Muscle layer of duodenum (tissue), 2 donors: Measurements from ENCODE around the gene S100A3.
A peak's percentile ranks its signal among the peaks of the same experiment; 100 is the strongest.

ENCODE experiments used
- H3K27ac ChIP-seq: one replicate; pipeline ENCODE4 v1.7.0; 2013; ENCODE audit warnings: mild to moderate bottlenecking, low read length
- H3K27me3 ChIP-seq: one replicate; pipeline ENCODE4 v1.7.0; 2013; ENCODE audit warnings: low read depth, mild to moderate bottlenecking, control low read depth, low read length
- H3K36me3 ChIP-seq, 2 donors: one replicate each; pipeline ENCODE4 v1.7.0; 2013; ENCODE audit warnings: low read length in 2 of 2, control low read depth in 1 of 2, mild to moderate bottlenecking in 1 of 2; ENCODE audit not compliant: insufficient read depth in 2 of 2, control insufficient read depth in 1 of 2
- H3K4me1 ChIP-seq, 2 donors: one replicate each; pipeline ENCODE4 v1.7.0; 2013; ENCODE audit warnings: low read length in 2 of 2, mild to moderate bottlenecking in 2 of 2, control low read depth in 1 of 2, moderate library complexity in 1 of 2; ENCODE audit not compliant: insufficient read depth in 2 of 2, control insufficient read depth in 1 of 2
- H3K4me3 ChIP-seq, 2 donors: one replicate each; pipeline ENCODE4 v1.7.0; 2013; ENCODE audit warnings: low read length in 2 of 2, low read depth in 1 of 2, mild to moderate bottlenecking in 1 of 2
- H3K9me3 ChIP-seq, 2 donors: one replicate each; pipeline ENCODE4 v1.7.0; 2013; ENCODE audit warnings: low read length in 2 of 2, control low read depth in 1 of 2, mild to moderate bottlenecking in 1 of 2; ENCODE audit not compliant: control insufficient read depth in 1 of 2
- donor health status: healthy.

The S100A3 gene

GRCh38 chr1:153513666-153514065 lies 35.4 kb downstream of the S100A3 start:
- Histone ChIP-seq H3K9me3 (no peaks in the 10 kb centered on the region), H3K27ac (no peak overlapping the region), H3K36me3 (no peaks in the 10 kb centered on the region), H3K4me3 (no peak overlapping the region), H3K27me3 (no peaks in the 10 kb centered on the region), H3K4me1 (no peaks in the 10 kb centered on the region)

DNA sequence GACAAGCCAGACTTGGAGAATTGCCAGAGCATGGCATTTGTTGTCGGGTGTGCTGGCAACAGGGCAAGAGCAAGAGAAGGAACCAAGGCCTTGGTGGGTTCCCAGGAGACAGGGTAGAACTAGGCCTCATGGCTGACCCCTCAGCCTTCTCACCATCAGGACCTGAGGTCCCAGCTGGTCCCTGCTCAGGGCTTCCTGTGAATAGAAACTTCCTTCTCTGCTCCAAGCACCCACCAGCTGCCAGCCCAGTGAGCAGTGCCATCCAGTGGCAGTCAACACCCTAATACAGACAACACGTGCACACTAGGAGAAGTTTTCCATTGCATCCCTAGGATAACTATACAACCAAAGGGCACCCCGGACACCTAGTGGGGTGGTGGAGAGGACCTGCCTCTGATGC lies 36.0 kb downstream of the S100A3 start:
- no peaks in the 10 kb centered on the region for H3K36me3 ChIP-seq
- H3K27ac ChIP-seq: no peak overlapping the region
- H3K4me1 ChIP-seq: no peaks in the 10 kb centered on the region
- no peaks in the 10 kb centered on the region for H3K9me3 ChIP-seq
- no peaks in the 10 kb centered on the region for H3K27me3 ChIP-seq
- no peak overlapping the region for H3K4me3 ChIP-seq

DNA sequence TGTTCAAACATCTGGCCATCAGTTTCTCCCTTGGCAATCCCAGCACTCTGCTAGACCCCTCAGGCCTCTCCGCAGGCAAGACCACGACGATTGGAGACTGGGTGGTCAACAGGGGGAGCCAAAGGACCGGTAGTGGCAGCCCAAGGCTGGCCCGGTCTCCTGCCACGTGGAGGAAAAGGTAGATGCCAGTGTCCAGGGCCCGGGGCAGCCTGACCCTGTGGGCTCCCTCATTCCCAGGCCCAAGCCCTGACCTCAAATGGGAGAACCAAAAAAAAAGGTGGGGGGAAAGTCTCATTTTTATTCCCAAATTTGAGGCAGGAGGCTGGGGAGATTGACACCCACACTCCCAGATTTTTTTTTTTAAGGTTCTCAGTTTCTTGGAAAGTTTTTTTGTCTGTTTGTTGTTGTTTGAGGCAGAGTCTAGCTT lies 38.1 kb downstream of the S100A3 start:
- Histone ChIP-seq H3K9me3 (no peaks in the 10 kb centered on the region), H3K36me3 (no peaks in the 10 kb centered on the region), H3K4me3 (no peak overlapping the region), H3K27me3 (no peaks in the 10 kb centered on the region), H3K4me1 (peaks cover 13 to 16% of the 10 kb centered on the region in 2 donors), H3K27ac (no peak overlapping the region)

- no peak overlapping the region for H3K4me3 ChIP-seq
- no peaks in the 10 kb centered on the region for H3K36me3 ChIP-seq
- no peaks in the 10 kb centered on the region for H3K27me3 ChIP-seq
- peaks cover 13 to 17% of the 10 kb centered on the region in 2 donors for H3K4me1 ChIP-seq
- H3K27ac ChIP-seq: no peak overlapping the region
- no peaks in the 10 kb centered on the region for H3K9me3 ChIP-seq
Observed at GRCh38 chr1:153509729-153510354, 39.2 kb downstream of the S100A3 start.

GRCh38 chr1:153509036-153509435 lies 40.0 kb downstream of the S100A3 start:
- H3K9me3 ChIP-seq: no peaks in the 10 kb centered on the region
- H3K36me3 ChIP-seq: no peaks in the 10 kb centered on the region
- no peak overlapping the region for H3K27ac ChIP-seq
- peaks cover 13 to 17% of the 10 kb centered on the region in 2 donors for H3K4me1 ChIP-seq
- H3K4me3 ChIP-seq: no peak overlapping the region
- H3K27me3 ChIP-seq: no peaks in the 10 kb centered on the region

DNA sequence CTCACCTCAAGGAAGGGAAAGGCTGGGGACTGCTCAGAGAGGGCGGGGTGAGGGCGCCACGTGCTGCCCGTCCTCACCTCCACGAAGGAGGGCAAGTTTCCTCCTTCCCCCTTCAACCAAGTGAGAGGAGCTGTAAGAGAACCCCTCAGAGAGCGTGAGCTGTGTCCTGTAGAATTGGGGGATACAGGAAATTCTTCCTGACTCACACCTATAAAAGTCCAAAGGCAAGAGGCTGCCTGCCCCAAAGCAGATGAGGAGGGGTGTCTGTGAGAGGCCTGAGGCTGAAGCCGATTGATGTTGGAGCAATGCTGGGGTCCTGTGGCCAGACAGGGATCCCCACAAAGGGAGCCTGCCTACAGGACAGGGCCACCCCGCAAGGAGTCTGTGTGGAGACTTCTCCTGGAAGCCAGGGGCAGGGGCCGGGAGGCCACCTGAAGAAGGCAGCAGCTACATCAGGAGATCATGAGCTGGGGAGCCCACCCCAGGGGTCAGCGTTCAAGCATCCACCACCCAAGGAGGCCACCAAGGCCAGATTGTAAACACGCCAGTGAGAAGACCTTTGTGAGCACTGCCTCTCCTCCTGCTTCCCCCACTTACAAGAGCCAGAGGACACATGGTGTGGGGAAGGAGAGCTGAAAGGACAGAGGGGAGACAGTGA lies 41.0 kb downstream of the S100A3 start:
- H3K36me3 ChIP-seq: no peaks in the 10 kb centered on the region
- H3K4me3 ChIP-seq: no peak overlapping the region
- peak overlapping the region; percentile 63 for H3K27ac ChIP-seq
- H3K9me3 ChIP-seq: no peaks in the 10 kb centered on the region
- no peaks in the 10 kb centered on the region for H3K27me3 ChIP-seq
- H3K4me1 ChIP-seq: peaks cover 13 to 17% of the 10 kb centered on the region in 2 donors

GRCh38 chr1:153506831-153507413 lies 42.1 kb downstream of the S100A3 start:
- H3K27ac ChIP-seq: peak overlapping the region; percentile 73
- peaks cover 13 to 17% of the 10 kb centered on the region in 2 donors for H3K4me1 ChIP-seq
- H3K4me3 ChIP-seq: no peak overlapping the region
- H3K27me3 ChIP-seq: no peaks in the 10 kb centered on the region
- no peaks in the 10 kb centered on the region for H3K36me3 ChIP-seq
- no peaks in the 10 kb centered on the region for H3K9me3 ChIP-seq

DNA sequence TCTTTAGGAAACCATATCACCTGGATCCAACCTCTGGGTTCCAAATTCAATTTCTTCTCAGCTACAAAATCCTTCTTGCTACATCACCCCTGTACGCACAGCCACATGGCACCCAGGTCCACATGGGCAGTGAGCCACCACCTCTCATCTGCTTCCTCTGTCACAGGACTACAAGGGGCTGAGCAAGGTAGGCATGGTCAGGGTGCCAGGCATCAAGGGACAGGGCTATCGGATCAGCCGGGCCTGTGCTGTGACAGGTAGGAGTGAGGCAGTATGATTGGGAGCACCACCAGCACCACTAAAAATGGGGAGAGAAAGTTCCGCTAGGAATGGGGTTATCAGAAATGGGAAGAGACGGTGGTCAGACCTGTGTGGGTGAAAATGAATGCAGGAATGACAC lies 42.7 kb downstream of the S100A3 start:
- Histone ChIP-seq H3K36me3 (no peaks in the 10 kb centered on the region), H3K27me3 (no peaks in the 10 kb centered on the region), H3K4me1 (peaks cover 13 to 17% of the 10 kb centered on the region in 2 donors), H3K9me3 (no peaks in the 10 kb centered on the region), H3K4me3 (no peak overlapping the region), H3K27ac (peak overlapping the region; percentile 73)

DNA sequence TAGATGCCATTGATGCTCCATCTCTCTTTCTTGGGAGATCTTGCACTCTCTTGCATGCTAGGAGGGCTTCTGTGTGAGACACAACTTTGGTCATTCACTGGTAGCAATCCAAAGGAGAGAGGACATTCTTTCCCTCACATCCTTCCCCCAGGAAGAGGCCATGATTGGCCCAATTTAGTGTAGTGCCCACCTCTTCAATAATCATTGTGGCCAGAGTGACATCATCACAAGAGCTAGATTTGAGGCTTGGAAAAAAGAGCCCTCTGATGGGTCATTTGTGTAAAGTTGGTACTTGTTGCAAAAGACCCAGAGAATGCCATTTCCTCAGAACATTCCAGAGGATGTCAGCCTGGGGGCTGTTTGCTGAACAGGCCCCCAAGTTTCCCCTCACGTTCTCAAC lies 43.5 kb downstream of the S100A3 start:
- H3K4me1 ChIP-seq: peaks cover 13 to 17% of the 10 kb centered on the region in 2 donors
- H3K36me3 ChIP-seq: no peaks in the 10 kb centered on the region
- H3K4me3 ChIP-seq: no peak overlapping the region
- no peaks in the 10 kb centered on the region for H3K27me3 ChIP-seq
- H3K9me3 ChIP-seq: no peaks in the 10 kb centered on the region
- H3K27ac ChIP-seq: peak overlapping the region; percentile 73

GRCh38 chr1:153503766-153504165 lies 45.3 kb downstream of the S100A3 start:
- Histone ChIP-seq H3K4me1 (peaks cover 13 to 17% of the 10 kb centered on the region in 2 donors), H3K36me3 (no peaks in the 10 kb centered on the region), H3K27ac (no peak overlapping the region), H3K4me3 (no peak overlapping the region), H3K27me3 (no peaks in the 10 kb centered on the region), H3K9me3 (no peaks in the 10 kb centered on the region)

DNA sequence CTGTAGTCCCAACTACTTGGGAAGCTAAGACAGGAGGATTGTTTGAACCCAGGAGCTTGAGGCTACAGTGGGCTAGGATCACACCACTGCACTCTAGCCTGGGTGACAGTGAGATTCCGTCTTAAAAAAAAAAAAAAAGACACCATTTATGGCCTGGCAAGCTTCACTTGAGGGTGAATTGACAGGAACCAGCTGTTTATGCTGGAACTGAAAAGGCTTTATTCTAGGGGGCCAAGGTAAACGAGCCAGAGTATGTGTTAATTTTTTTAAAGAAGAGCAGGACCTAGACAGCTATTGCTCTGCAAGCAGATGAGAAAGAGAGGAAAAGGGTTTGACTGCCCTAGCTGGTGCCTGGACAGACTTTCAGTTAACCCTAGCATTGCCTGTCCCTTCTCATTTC lies 50.3 kb downstream of the S100A3 start:
- no peaks in the 10 kb centered on the region for H3K36me3 ChIP-seq
- no peaks in the 10 kb centered on the region for H3K27me3 ChIP-seq
- H3K4me1 ChIP-seq: peaks cover 0 to 11% of the 10 kb centered on the region in 2 donors
- H3K4me3 ChIP-seq: no peak overlapping the region
- H3K27ac ChIP-seq: no peak overlapping the region
- H3K9me3 ChIP-seq: no peaks in the 10 kb centered on the region
